Gastrocnemius medialis (tissue), 4 donors: Measurements from ENCODE around the gene VIT. TPM values are rescaled to one million over a fixed set of nuclear protein-coding genes. Genes with fewer than 3 reads are reported as not detected.

Experiments
- ATAC-seq, 2 donors: fragments of 150-250 bp; one replicate each; pipeline ENCODE4 v1.9.1; 2016
- DNase-seq, 2 donors: peaks; one replicate each; pipeline ENCODE4 v3.0.0-alpha.2; 2019
- H3K27ac ChIP-seq, 4 donors: fragments of 200-600 bp; sonication (generic); 1 replicate in 1 of 4; 2 replicates in 3 of 4; pipeline ENCODE4 v1.5.1; 2016 to 2018; ENCODE audit warnings: mild to moderate bottlenecking in 2 of 4, moderate library complexity in 1 of 4
- H3K27me3 ChIP-seq, 3 donors: fragments of 200-600 bp; sonication (generic) in 2 of 3; 1 replicate in 1 of 3; 2 replicates in 2 of 3; pipeline versions ENCODE4 v1.5.1 to v1.6.0; 2016 to 2019; ENCODE audit warnings: mild to moderate bottlenecking in 1 of 3, moderate library complexity in 1 of 3
- H3K36me3 ChIP-seq, 2 donors: fragments of 200-600 bp; sonication (generic) in 1 of 2; one replicate each; pipeline ENCODE4 v1.5.1; 2017 to 2018
- H3K4me1 ChIP-seq, 2 donors: fragments of 200-600 bp; sonication (generic) in 1 of 2; one replicate each; pipeline ENCODE4 v1.5.1; 2016 to 2017; ENCODE audit warnings: mild to moderate bottlenecking in 2 of 2
- H3K4me3 ChIP-seq, 4 donors: fragments of 200-600 bp; sonication (generic) in 3 of 4; 1 replicate in 1 of 4; 2 replicates in 3 of 4; pipeline ENCODE4 v1.5.1; 2016 to 2019; ENCODE audit warnings: mild to moderate bottlenecking in 2 of 4
- H3K9me3 ChIP-seq, 3 donors: fragments of 200-600 bp; sonication (generic) in 2 of 3; 1 replicate in 1 of 3; 2 replicates in 2 of 3; pipeline ENCODE4 v1.5.1; 2016 to 2019
- POLR2A ChIP-seq, 2 donors: fragments of 450-650 bp; IDR thresholded peaks; one replicate each; pipeline ENCODE4 v1.6.1; 2017; ENCODE audit warnings: antibody characterized with exemption in 2 of 2, mild to moderate bottlenecking in 2 of 2, moderate library complexity in 2 of 2
- in situ Hi-C, 4 donors: fragments of 200-750 bp; cut with MboI; loops; one replicate each; pipeline versions ENCODE4 v1.15.0 to v1.8.0; 2017; ENCODE audit warnings: low sequenced_read_pairs in 4 of 4
- intact Hi-C: fragments of 100-400 bp; cut with DNase I; formaldehyde crosslinking; loops from one replicate; pipeline ENCODE4 v1.15.1; 2023; ENCODE audit warnings: low total_unique reads
- total RNA-seq, 4 donors: library from RNA; depleted of rRNA; stranded (reverse); fragments of >200 nt; gene quantifications; one replicate each; pipeline versions ENCODE4 v1.1.0 to v1.2.3, GENCODE V29; 2016
- TF ChIP-seq, protein P1 (sequence below), 5 experiments: fragments of 450-650 bp in 3 of 5; fragments of 200-600 bp in 2 of 5; sonication (generic) in 2 of 5; IDR thresholded peaks in 4 of 5; conservative IDR thresholded peaks in 1 of 5; 1 replicate in 4 of 5; 2 replicates in 1 of 5; pipeline ENCODE4 v1.5.1; 2016 to 2019; ENCODE audit warnings: antibody characterized with exemption in 5 of 5, mild to moderate bottlenecking in 3 of 5, moderate library complexity in 3 of 5

VIT gene
- total RNA-seq, 4 donors from 2014 or later, result 14.4 to 27.3 (median 17.6) TPM

DNA sequence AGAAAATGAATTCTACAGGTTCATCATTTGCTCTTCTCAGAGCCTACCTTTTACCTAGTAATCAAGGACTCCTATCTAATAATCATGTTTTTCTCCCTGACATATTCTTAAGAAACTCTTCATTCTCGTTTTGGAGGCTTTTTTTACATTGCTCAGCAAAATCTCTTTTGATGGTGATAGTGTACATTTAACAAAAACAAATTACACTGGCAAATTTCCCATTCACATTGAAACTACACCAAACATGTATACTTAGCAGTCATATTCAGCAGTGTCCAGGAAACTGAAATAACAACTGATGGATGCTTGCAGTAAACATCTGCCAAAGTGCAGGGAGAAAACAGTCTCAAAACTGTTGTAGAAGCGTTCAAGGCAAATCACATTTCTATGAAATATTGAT is 4.4 kb upstream of the VIT start:
- no peak overlapping the region for H3K4me3 ChIP-seq
- in situ Hi-C loops, result loop anchor here in 1 of 4 donors (10.0 kb wide), 1 partner anchor 93 kb away; no protein-coding TSS in a partner anchor
- DNase-seq (no peak), ATAC-seq (no peak)
- H3K27me3 ChIP-seq, result no peaks in the 10 kb centered on the region
- H3K4me1 ChIP-seq, result no peaks in the 10 kb centered on the region
- H3K36me3 ChIP-seq, result no peaks in the 10 kb centered on the region
- no peaks in the 10 kb centered on the region for H3K9me3 ChIP-seq
- intact Hi-C loops, result no loop called here
- H3K27ac ChIP-seq, result no peak overlapping the region
- no peak for TF ChIP-seq POLR2A (IDR thresholded peaks at IDR 0.05)
- TF ChIP-seq, protein P1, sequence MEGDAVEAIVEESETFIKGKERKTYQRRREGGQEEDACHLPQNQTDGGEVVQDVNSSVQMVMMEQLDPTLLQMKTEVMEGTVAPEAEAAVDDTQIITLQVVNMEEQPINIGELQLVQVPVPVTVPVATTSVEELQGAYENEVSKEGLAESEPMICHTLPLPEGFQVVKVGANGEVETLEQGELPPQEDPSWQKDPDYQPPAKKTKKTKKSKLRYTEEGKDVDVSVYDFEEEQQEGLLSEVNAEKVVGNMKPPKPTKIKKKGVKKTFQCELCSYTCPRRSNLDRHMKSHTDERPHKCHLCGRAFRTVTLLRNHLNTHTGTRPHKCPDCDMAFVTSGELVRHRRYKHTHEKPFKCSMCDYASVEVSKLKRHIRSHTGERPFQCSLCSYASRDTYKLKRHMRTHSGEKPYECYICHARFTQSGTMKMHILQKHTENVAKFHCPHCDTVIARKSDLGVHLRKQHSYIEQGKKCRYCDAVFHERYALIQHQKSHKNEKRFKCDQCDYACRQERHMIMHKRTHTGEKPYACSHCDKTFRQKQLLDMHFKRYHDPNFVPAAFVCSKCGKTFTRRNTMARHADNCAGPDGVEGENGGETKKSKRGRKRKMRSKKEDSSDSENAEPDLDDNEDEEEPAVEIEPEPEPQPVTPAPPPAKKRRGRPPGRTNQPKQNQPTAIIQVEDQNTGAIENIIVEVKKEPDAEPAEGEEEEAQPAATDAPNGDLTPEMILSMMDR (IDR thresholded peaks at IDR 0.05 in 4 of 5, conservative IDR thresholded peaks at IDR 0.05 in 1 of 5), result no peak

GRCh38 chr2:36693825-36694224 is 2.7 kb upstream of the VIT start:
- DNase-seq (no peak), ATAC-seq (no peak)
- intact Hi-C loops (no loop called here), in situ Hi-C loops (loop anchor here in 1 of 4 donors (10.0 kb wide), 1 partner anchor 91 kb away; no protein-coding TSS in a partner anchor)
- Histone ChIP-seq H3K27ac (no peak overlapping the region), H3K4me1 (no peaks in the 10 kb centered on the region), H3K9me3 (no peaks in the 10 kb centered on the region), H3K27me3 (no peaks in the 10 kb centered on the region), H3K4me3 (no peak overlapping the region), H3K36me3 (no peaks in the 10 kb centered on the region)
- TF ChIP-seq POLR2A (IDR thresholded peaks at IDR 0.05), result no peak
- TF ChIP-seq, protein P1 (IDR thresholded peaks at IDR 0.05 in 4 of 5, conservative IDR thresholded peaks at IDR 0.05 in 1 of 5), result no peak

GRCh38 chr2:36695746-36696415 is 626 bp upstream of the VIT start:
- TF ChIP-seq, protein P1 (IDR thresholded peaks at IDR 0.05 in 4 of 5, conservative IDR thresholded peaks at IDR 0.05 in 1 of 5), result peak in 1 of 5 experiments; percentile 19
- no peak for TF ChIP-seq POLR2A (IDR thresholded peaks at IDR 0.05)
- in situ Hi-C loops (loop anchor here in 1 of 4 donors (10.0 kb wide), 1 partner anchor 89 kb away; no protein-coding TSS in a partner anchor), intact Hi-C loops (loop anchor here (5.0 kb wide), 1 partner anchor 86 kb away; no protein-coding TSS in a partner anchor)
- Histone ChIP-seq H3K36me3 (no peaks in the 10 kb centered on the region), H3K27ac (no peak overlapping the region), H3K27me3 (no peaks in the 10 kb centered on the region), H3K4me3 (peak overlapping the region in 1 of 4 donors; percentile 35), H3K9me3 (no peaks in the 10 kb centered on the region), H3K4me1 (no peaks in the 10 kb centered on the region)
- ATAC-seq, result peak; percentile 46 to 51
- DNase-seq, result no peak

DNA sequence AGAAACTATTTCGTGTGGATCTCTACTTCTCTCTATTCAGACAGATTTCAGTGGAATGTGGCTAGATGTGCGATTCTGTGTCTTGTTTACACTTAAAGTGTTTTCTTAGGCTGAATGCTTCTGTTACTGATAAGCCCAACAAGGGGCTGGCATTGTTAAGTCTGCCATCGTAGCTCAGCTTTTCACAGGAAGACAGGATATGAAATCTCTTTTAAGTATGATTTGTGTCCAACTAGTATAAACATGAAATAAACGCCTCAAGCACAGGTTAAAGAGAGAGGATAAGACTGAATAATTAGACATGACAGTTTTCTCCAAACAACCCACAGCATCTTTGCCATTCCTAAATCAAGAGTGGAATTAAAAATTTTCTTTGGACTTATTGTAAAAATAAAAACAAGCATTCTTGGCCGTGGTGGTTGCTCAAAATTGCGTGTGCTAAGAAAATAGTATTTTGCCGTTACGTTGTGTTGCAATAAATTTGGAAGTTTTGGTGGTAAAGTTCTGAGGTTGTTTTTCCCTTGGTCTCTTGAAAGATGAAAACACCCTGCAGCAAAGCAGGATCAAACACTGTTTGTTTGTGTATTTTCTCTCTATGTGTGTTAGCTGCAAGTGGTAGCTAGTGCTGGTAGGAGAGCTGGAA is 1.0 kb downstream of the VIT start:
- in situ Hi-C loops, result loop anchor here in 1 of 4 donors (10.0 kb wide), 1 partner anchor 87 kb away; no protein-coding TSS in a partner anchor
- intact Hi-C loops, result loop anchor here (5.0 kb wide), 1 partner anchor 85 kb away; no protein-coding TSS in a partner anchor
- Histone ChIP-seq H3K27ac (peak overlapping the region; percentile 2 to 38 (median 8)), H3K27me3 (no peaks in the 10 kb centered on the region), H3K4me3 (peak overlapping the region; percentile 5 to 35 (median 20)), H3K4me1 (no peaks in the 10 kb centered on the region), H3K36me3 (no peaks in the 10 kb centered on the region), H3K9me3 (no peaks in the 10 kb centered on the region)
- ATAC-seq (no peak), DNase-seq (no peak)
- TF ChIP-seq POLR2A (IDR thresholded peaks at IDR 0.05), result no peak
- TF ChIP-seq, protein P1 (IDR thresholded peaks at IDR 0.05 in 4 of 5, conservative IDR thresholded peaks at IDR 0.05 in 1 of 5), result no peak
